Vagina (tissue), 2 donors: ENCODE data around the gene MRPS35. TPM values are rescaled to one million over a fixed set of nuclear protein-coding genes. Genes with fewer than 3 reads are reported as not detected.

ENCODE experiments used
- DNase-seq, 2 donors: peaks; one replicate each; pipeline ENCODE4 v3.0.0-alpha.2; 2017; ENCODE audit errors: extremely low spot score in 2 of 2
- H3K27ac ChIP-seq: fragments of 200-600 bp; sonication (generic); one replicate; pipeline ENCODE4 v1.5.1; 2019
- H3K27me3 ChIP-seq: fragments of 200-600 bp; sonication (generic); one replicate; pipeline ENCODE4 v1.5.1; 2019
- H3K36me3 ChIP-seq, 2 donors: fragments of 200-600 bp; sonication (generic); one replicate each; pipeline ENCODE4 v1.5.1; 2017 to 2019
- H3K4me1 ChIP-seq: fragments of 200-600 bp; sonication (generic); one replicate; pipeline ENCODE4 v1.5.1; 2019
- H3K4me3 ChIP-seq, 2 donors: fragments of 200-600 bp; sonication (generic); 1 replicate in 1 of 2; 2 replicates in 1 of 2; pipeline ENCODE4 v1.5.1; 2016 to 2019
- H3K9me3 ChIP-seq: fragments of 200-600 bp; sonication (generic); one replicate; pipeline ENCODE4 v1.5.1; 2019
- CTCF ChIP-seq, 3 experiments: fragments of 450-650 bp in 2 of 3; fragments of 200-600 bp in 1 of 3; sonication (generic) in 1 of 3; IDR thresholded peaks; one replicate each; pipeline ENCODE4 v1.5.1; 2017 to 2019; ENCODE audit warnings: antibody characterized with exemption in 3 of 3, mild to moderate bottlenecking in 2 of 3, moderate library complexity in 2 of 3
- POLR2A ChIP-seq, 2 donors: fragments of 450-650 bp; IDR thresholded peaks; one replicate each; pipeline ENCODE4 v1.6.1; 2017; ENCODE audit warnings: antibody characterized with exemption in 2 of 2, mild to moderate bottlenecking in 2 of 2, moderate library complexity in 2 of 2
- POLR2AphosphoS5 ChIP-seq, 2 donors: sonication (generic); formaldehyde crosslinking; IDR thresholded peaks; one replicate each; pipeline ENCODE4 v1.9.0; 2017; ENCODE audit warnings: antibody characterized with exemption in 2 of 2, mild to moderate bottlenecking in 2 of 2, low read depth in 1 of 2; ENCODE audit not compliant: insufficient read depth in 1 of 2
- intact Hi-C: fragments of 100-400 bp; cut with DNase I; formaldehyde crosslinking; loops from one replicate; pipeline ENCODE4 v1.15.1; 2023
- total RNA-seq: library from RNA; depleted of rRNA; stranded (reverse); fragments of >200 nt; gene quantifications from one replicate; pipeline ENCODE4 v1.2.3, GENCODE V29; 2016

The MRPS35 gene
- 25.3 TPM for total RNA-seq

GRCh38 chr12:27710592-27711316 lies at the start of gene MRPS35:
TSS of gene MRPS35 (plus strand) at chr12:27710832. CDS start at chr12:27710844, 12 bp downstream.
- TF ChIP-seq POLR2AphosphoS5 (IDR thresholded peaks at IDR 0.05; ENCODE audit: insufficient read depth in 1 of 2, low read depth in 1 of 2) (peak; percentile 96 to 97), CTCF (IDR thresholded peaks at IDR 0.05) (peak in 1 of 3 experiments; percentile 26), POLR2A (IDR thresholded peaks at IDR 0.05) (peak in 1 of 2 donors; percentile 62)
- Histone ChIP-seq H3K4me1 (peaks cover 20% of the 10 kb centered on the region), H3K27me3 (no peaks in the 10 kb centered on the region), H3K9me3 (no peaks in the 10 kb centered on the region), H3K4me3 (peak within 1 kb of the TSS; percentile 90 to 94), H3K27ac (peak within 1 kb of the TSS; percentile 76), H3K36me3 (peaks cover 0 to 7% of the 10 kb centered on the region in 2 donors)
- intact Hi-C loops, result no loop called here
- peak in 1 of 2 donors; percentile 95 for DNase-seq

GRCh38 chr12:27665704-27666103 lies 44.9 kb upstream of the MRPS35 start:
- no peak for DNase-seq
- H3K36me3 ChIP-seq, result peaks cover 0 to 48% of the 10 kb centered on the region in 2 donors

DNA sequence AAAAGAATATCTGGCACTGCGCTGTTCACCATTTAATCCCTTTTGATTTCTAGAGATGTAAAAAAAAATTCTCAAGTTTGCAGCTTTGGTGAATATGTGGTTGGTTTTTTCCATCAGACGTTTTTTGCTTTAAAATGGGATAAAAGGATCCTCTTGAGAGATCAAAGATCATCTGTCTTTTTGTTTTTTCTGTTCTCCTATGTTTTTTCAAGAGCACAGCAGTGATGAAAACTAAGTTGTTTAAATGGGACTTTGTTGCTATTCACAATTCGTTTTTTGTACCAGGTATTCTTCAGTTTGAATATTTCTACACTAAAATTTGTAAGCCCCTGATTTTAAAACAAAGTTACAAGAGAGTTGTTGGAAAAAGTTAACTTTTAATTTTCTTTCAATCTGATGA lies 44.1 kb upstream of the MRPS35 start:
- DNase-seq, result no peak
- H3K27me3 ChIP-seq, result no peaks in the 10 kb centered on the region
- H3K36me3 ChIP-seq, result peaks cover 0 to 44% of the 10 kb centered on the region in 2 donors
- no peaks in the 10 kb centered on the region for H3K4me1 ChIP-seq
- intact Hi-C loops, result no loop called here
- no peaks in the 10 kb centered on the region for H3K9me3 ChIP-seq
- no peak overlapping the region for H3K27ac ChIP-seq
- no peak overlapping the region for H3K4me3 ChIP-seq
- TF ChIP-seq CTCF (IDR thresholded peaks at IDR 0.05) (no peak), POLR2A (IDR thresholded peaks at IDR 0.05) (no peak), POLR2AphosphoS5 (IDR thresholded peaks at IDR 0.05; ENCODE audit: insufficient read depth in 1 of 2, low read depth in 1 of 2) (no peak)

More at GRCh38 chr12:27665704-27666103, 44.9 kb upstream of the MRPS35 start:
- Histone ChIP-seq H3K9me3 (no peaks in the 10 kb centered on the region), H3K4me3 (no peak overlapping the region), H3K4me1 (no peaks in the 10 kb centered on the region), H3K27me3 (no peaks in the 10 kb centered on the region), H3K27ac (no peak overlapping the region)
- TF ChIP-seq POLR2AphosphoS5 (IDR thresholded peaks at IDR 0.05; ENCODE audit: insufficient read depth in 1 of 2, low read depth in 1 of 2) (no peak), CTCF (IDR thresholded peaks at IDR 0.05) (no peak), POLR2A (IDR thresholded peaks at IDR 0.05) (no peak)
- intact Hi-C loops, result no loop called here

DNA sequence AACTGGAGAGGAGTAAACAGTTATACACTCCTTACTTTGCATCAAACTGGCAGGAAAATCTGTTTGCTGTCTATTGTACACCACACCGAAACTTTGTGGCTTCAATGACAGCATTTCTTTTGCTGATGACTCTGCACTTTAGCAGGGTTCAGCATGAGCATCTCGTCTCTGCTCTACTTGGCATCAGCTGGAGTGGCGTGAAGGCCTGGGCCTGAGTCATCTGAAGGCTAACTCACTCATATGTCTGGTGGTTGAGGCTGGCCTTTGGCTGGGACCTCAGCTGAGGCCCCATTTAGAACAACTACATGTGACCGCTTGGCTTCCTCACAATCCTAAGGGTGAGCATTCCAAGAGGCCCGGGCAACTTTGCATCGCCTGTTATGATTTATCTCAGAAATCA lies 43.1 kb upstream of the MRPS35 start:
- DNase-seq, result no peak
- TF ChIP-seq POLR2AphosphoS5 (IDR thresholded peaks at IDR 0.05; ENCODE audit: insufficient read depth in 1 of 2, low read depth in 1 of 2) (no peak), POLR2A (IDR thresholded peaks at IDR 0.05) (no peak), CTCF (IDR thresholded peaks at IDR 0.05) (no peak)
- Histone ChIP-seq H3K27me3 (no peaks in the 10 kb centered on the region), H3K4me3 (no peak overlapping the region), H3K36me3 (peaks cover 0 to 46% of the 10 kb centered on the region in 2 donors), H3K9me3 (no peaks in the 10 kb centered on the region), H3K27ac (no peak overlapping the region), H3K4me1 (no peaks in the 10 kb centered on the region)
- intact Hi-C loops, result no loop called here

DNA sequence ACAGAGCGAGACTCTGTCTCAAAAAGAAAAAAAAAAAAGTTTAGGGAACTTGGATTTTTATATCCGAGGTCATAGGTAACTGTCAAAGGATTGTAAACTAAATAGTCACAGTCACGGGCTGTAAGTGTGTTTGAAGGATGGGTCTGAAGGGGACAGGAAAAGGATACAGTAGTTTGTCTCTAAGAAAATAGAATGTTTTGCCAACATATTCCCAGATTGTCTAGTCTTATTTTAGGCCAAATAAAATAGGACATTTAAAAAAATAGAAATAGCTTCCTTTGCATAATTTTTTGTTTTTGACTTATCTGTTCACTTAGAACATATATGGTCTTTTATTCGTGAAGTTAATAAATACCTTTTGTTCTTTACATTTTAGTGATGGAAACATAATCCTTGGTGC lies 38.6 kb upstream of the MRPS35 start:
- Histone ChIP-seq H3K9me3 (no peaks in the 10 kb centered on the region), H3K27me3 (no peaks in the 10 kb centered on the region), H3K4me3 (no peak overlapping the region), H3K27ac (no peak overlapping the region), H3K36me3 (peaks cover 0 to 28% of the 10 kb centered on the region in 2 donors), H3K4me1 (no peaks in the 10 kb centered on the region)
- TF ChIP-seq CTCF (IDR thresholded peaks at IDR 0.05) (no peak), POLR2AphosphoS5 (IDR thresholded peaks at IDR 0.05; ENCODE audit: insufficient read depth in 1 of 2, low read depth in 1 of 2) (no peak), POLR2A (IDR thresholded peaks at IDR 0.05) (no peak)
- intact Hi-C loops, result no loop called here
- no peak for DNase-seq
